ENCODE data around the gene ZEB2. TPM values are rescaled to one million over a fixed set of nuclear protein-coding genes. Genes with fewer than 3 reads are reported as not detected.

Gene ZEB2
- total and polyA plus RNA-seq, 2 of the 13 experiments (the other 11 are each of a cell fraction or from before 2014, with no cell fraction given): 0.07 TPM; not detected in 1

GRCh38 chr2:144376460-144376859 is 143.5 kb downstream of the ZEB2 start:
- no peak overlapping the region for H3K4me2 ChIP-seq (ENCODE audit: low read depth, low read length)
- H3K4me3 ChIP-seq (replicated peaks in 1 of 3; ENCODE audit: insufficient read depth in 1 of 3, low read depth in 2 of 3, low read length in 3 of 3): no peak overlapping the region
- no peaks in the 10 kb centered on the region for H3K79me2 ChIP-seq (ENCODE audit: insufficient read depth, low read length)
- peaks cover 0 to 3% of the 10 kb centered on the region in 2 experiments; a peak in 2 of 5 replicates for H3K27me3 ChIP-seq (ENCODE audit: control insufficient read depth in 1 of 2, insufficient read depth in 2 of 2, low read length in 2 of 2)
- in situ Hi-C loops (cut with HindIII; ENCODE audit: extremely low pct_ligation_motif_present, low pct_unique_long_range_greater_than_20kb) (no loop called here), intact Hi-C loops (cut with micrococcal nuclease; ENCODE audit: unreplicated experiment) (no loop called here)
- FAIRE-seq: no peak
- no peak overlapping the region for H3K27ac ChIP-seq (ENCODE audit: extremely low read length, insufficient read depth, low read length)
- ChIA-PET CTCF (ENCODE audit: low intra/inter-chr PET ratio, low total read pairs) (no interaction called here), POLR2A (no interaction called here)
- H3K36me3 ChIP-seq (replicated peaks in 1 of 2; ENCODE audit: control insufficient read depth in 1 of 2, insufficient read depth in 2 of 2, low read length in 2 of 2): no peaks in the 10 kb centered on the region
- ATAC-seq: no peak
- no TSS peak for BruUV-seq (replicated peaks)
- 0% methylated on average over 2 of the region's 2 CpGs for WGBS (ENCODE audit: low lambda C conversion rate)
- no peak overlapping the region for H3K9ac ChIP-seq (ENCODE audit: insufficient read depth, low read depth, low read length)
- no peak for DNase-seq (ENCODE audit: low spot score)
- H2AFZ ChIP-seq (ENCODE audit: low read length): no peak overlapping the region
- TF ChIP-seq MLX (CRISPR knock-in tag; IDR thresholded peaks at IDR 0.05) (no peak), PCBP2 (optimal IDR thresholded peaks at IDR 0.05; ENCODE audit: low read depth, low read length, poor library complexity, severe bottlenecking) (no peak), ZNF263 (CRISPR knock-in tag; IDR thresholded peaks at IDR 0.05) (no peak), TRIM22 (IDR thresholded peaks at IDR 0.05) (no peak), GMEB2 (CRISPR knock-in tag; IDR thresholded peaks at IDR 0.05; ENCODE audit: low read depth) (no peak), RARG (CRISPR knock-in tag; IDR thresholded peaks at IDR 0.05; ENCODE audit: low read depth) (no peak), ZMYM3 (CRISPR knock-in tag; IDR thresholded peaks at IDR 0.05) (no peak), DPF2 (CRISPR knock-in tag; IDR thresholded peaks at IDR 0.05; ENCODE audit: borderline replicate concordance, low read depth) (no peak), PAX8 (CRISPR knock-in tag; IDR thresholded peaks at IDR 0.05; ENCODE audit: borderline replicate concordance) (no peak)
- H4K20me1 ChIP-seq (ENCODE audit: insufficient read depth, low read length): no peaks in the 10 kb centered on the region
- H3K9me3 ChIP-seq (ENCODE audit: low read length): no peaks in the 10 kb centered on the region
- no peaks in the 10 kb centered on the region for H3K4me1 ChIP-seq (ENCODE audit: insufficient read depth, low read length)

Measured in HepG2 (cell line).